ENCODE measurements around the gene TRPM3.

DNA sequence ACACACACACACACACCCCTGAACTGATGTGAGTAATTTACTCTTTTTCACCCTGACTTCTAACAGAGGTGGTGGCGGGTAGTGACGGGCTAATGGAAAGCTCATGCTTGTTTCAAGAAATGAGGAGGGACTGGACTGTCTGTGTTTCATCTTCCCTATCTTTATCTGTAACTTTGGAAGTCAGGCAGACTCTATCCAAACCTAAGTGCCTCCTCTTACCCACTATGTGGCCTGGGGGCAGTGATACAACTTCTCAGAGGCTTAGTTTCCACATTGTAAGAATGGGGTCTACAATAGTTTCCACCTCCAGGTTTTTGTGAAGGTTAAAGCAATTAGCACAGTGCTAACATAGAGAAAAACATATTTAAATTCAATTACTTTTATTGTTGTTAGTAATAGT is 5.9 kb upstream of the TRPM3 start:
- TF ChIP-seq, protein P1, sequence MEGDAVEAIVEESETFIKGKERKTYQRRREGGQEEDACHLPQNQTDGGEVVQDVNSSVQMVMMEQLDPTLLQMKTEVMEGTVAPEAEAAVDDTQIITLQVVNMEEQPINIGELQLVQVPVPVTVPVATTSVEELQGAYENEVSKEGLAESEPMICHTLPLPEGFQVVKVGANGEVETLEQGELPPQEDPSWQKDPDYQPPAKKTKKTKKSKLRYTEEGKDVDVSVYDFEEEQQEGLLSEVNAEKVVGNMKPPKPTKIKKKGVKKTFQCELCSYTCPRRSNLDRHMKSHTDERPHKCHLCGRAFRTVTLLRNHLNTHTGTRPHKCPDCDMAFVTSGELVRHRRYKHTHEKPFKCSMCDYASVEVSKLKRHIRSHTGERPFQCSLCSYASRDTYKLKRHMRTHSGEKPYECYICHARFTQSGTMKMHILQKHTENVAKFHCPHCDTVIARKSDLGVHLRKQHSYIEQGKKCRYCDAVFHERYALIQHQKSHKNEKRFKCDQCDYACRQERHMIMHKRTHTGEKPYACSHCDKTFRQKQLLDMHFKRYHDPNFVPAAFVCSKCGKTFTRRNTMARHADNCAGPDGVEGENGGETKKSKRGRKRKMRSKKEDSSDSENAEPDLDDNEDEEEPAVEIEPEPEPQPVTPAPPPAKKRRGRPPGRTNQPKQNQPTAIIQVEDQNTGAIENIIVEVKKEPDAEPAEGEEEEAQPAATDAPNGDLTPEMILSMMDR (IDR thresholded peaks at IDR 0.05; ENCODE audit: low read depth, low read length): no peak
- TF ChIP-seq EZH2phosphoT487 (IDR thresholded peaks at IDR 0.05; ENCODE audit: low read depth): no peak

Data from OCI-LY3 (cell line).